Fibroblast of upper back skin (primary cell): ENCODE measurements around the gene BBS1.

Source experiments
- DNase-seq: peaks from one replicate; pipeline ENCODE4 v3.0.0-alpha.2; 2013

Gene BBS1

DNA sequence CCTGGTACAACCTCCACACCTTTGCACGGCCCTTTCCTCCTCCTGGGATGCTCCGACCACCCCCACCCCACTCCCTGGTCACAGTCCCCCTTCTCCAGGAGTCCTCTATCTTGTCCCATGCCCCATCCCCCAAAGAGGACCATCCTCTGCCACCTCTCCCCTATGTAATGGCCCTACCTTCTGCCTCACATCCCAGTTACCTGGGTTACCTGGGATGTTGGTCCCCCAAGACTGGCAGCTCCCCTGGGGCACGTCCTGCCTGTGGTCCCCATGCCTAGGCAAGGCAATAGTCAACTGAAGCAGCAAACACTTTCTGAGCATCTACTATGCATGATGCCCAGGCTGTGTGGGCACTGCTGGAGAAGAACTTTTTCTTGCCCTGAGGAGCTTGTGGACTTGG lies 45.0 kb downstream of the BBS1 start:
- DNase-seq, result no peak

DNA sequence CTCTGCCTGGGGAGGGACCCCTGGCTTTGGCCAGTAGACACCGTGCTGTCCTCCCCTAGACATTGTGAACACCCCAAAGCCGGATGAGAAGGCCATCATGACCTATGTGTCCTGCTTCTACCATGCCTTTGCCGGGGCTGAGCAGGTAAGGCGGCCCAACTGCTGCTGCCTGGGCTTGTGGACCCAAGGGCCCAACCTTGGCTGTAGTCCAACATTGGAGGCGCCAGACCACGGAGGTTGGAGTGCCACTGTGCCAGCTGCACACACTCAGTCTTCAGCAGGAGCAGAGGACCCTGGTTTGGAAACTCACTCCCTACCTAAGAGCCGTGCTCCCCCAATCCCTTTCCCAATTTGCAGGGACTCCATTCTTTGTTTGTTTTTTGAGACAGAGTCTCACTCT lies 45.7 kb downstream of the BBS1 start:
- no peak for DNase-seq

DNA sequence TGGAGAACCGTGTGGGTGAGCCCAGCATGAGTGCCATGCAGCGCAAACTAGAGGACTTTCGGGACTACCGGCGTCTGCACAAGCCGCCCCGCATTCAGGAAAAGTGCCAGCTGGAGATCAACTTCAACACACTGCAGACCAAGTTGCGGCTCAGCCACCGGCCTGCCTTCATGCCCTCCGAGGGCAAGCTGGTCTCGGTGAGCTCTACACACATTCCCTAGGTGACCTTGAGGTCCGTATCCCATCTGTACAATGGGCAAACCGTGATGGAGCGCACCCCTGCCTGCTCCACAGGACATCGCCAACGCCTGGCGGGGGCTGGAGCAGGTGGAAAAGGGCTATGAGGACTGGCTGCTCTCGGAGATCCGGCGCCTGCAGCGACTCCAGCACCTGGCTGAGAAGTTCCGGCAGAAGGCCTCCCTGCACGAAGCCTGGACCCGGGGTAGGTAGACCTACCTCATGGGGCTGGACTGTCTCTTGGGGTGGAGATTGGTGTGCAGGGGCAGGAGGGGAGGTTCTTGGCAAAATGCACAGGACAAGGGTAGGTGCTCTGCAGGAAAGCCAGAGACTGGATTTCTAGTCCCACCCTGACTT lies 47.4 kb downstream of the BBS1 start:
- no peak for DNase-seq

DNA sequence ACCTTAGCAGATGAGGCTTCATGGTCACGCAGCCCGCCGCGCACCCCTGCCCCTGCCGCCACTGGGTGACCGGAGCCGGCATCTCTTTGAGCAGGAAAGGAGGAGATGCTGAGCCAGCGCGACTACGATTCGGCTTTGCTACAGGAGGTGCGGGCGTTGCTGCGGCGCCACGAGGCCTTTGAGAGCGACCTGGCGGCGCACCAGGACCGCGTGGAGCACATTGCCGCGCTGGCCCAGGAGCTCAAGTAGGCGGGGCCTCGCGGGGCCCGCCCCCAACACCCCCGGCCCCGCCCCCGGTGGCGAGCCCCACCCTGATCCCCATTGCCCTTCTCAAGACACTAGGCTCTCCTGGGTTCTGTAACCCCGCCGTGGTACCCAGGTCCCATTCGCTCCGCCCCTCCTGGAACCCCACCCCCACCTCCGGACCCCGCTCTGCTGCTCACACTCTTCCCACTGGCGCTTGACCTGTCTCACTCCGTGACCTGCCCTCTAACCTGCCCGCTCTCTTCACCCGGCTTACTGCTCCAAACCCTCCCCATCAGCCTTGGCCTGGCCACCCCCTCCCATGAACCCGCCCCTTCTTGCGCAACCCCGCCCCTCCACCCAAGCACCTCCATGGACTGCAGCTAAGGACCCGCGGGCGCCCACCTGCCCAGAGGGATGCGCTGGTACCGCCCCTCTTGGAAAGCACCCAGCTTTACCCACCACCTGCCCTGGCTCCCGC lies 48.9 kb downstream of the BBS1 start:
- DNase-seq, result peak; percentile 10

DNA sequence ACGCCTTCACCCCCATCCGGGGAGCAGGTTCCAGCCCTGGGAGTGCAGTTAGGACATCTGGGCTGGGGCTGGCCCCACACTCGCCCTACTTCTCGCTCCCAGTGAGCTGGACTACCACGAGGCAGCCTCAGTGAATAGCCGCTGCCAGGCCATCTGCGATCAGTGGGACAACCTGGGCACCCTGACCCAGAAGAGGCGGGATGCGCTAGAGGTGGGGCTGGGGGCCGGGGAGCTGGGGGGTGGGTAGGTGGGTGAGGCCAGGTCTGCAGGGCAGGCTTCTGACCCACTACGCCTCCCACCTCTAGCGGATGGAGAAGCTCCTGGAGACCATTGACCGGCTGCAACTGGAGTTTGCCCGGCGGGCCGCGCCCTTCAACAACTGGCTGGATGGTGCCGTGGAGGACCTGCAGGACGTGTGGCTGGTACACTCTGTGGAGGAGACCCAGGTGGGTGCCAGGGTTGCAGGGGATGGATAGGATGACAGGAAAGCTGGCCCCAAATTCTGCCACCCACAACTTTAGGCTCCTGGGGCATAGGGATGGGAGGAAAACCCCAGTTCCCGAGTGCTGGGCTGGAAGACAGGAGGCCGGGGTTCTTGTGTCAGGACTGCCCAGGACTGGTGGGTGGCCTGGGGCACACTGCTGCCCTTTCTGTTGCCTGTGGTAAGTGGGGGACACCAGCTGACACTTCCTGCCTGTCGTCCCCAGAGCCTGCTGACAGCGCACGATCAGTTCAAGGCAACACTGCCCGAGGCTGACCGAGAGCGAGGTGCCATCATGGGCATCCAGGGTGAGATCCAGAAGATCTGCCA lies 49.6 kb downstream of the BBS1 start:
- DNase-seq, result no peak

DNA sequence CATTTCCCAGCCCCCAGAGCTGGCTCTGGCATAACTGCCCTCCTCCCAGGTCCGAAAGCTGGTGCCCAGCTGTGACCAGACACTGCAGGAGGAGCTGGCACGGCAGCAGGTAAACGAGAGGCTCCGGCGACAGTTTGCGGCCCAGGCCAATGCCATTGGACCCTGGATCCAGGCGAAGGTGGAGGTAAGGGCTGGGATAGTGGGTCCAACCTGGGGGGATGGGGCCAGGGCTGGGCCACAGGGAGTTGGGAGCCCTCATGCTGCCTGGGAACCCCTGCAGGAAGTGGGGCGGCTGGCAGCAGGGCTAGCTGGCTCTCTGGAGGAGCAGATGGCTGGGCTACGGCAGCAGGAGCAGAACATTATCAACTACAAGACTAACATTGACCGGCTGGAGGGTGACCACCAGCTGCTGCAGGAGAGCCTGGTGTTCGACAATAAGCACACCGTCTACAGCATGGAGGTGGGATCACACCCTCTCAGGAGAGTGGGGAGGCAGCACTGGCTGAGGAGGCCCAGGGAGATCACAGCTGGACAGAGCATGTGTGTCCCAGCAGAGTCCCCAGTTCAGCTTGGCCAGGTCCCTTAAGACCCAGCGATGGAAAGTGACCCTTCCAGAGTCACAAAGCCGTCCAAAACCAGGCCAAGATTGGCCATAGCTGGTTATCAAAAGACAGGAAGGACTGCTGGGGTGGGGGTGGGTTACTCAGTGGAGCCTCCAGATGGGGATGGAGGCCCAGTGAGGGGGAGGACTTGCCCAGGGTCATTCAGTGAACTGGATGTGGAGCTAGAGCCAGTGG lies 50.9 kb downstream of the BBS1 start:
- no peak for DNase-seq

DNA sequence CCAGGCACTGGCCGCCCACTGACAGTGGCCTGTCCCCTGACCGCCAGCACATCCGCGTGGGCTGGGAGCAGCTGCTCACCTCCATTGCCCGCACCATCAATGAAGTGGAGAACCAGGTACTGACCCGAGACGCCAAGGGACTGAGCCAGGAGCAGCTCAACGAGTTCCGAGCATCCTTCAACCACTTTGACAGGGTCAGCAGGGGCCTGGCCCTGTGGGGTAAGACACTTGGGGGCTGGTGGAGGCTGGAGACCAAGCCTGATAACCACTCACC lies 51.5 kb downstream of the BBS1 start:
- DNase-seq, result no peak

DNA sequence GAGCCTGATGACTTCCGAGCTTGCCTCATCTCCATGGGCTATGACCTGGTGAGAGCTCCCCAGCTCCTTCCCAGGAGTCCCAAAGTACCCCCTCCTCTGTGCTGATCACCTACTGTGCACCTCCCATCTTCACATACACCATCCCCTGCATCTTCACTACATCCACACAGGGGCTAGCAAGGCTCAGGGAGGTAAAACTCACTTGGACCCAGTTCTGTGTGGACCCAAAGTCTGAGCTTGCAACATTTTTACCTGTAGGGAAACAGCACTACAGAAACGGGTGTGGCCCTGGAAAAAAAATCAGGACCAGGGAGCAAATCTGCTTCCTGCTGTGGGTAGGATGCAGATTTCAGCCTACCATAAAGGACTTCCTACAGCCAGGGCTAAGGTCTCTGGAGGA lies 51.8 kb downstream of the BBS1 start:
- no peak for DNase-seq

DNA sequence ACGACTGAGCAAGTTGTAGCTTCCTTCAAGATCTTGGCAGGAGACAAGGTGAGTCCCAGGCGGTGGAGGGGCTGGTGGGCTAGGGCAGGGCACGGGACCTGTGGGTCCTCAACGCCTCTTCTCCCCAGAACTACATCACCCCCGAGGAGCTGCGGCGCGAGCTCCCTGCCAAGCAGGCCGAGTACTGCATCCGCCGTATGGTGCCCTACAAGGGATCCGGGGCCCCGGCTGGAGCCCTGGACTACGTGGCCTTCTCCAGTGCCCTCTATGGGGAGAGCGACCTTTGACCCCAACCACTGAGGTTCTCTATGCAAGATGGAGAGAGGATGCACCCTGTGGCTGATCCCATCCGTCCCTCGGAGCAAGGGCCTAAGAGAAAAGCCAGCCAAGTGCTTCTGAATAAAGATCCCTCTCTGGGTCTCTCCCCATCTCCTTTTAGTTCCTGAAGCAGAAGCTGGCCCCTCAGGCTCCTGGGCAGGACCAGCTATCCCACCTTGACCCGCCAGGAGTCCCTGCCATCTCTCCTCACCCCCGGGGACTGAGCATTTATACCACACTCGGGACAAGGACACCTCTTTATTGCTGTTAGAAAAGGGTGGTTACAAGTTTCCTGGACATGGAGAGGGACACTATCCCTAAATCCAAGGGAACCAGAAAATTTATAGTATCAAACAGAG lies 52.6 kb downstream of the BBS1 start:
- no peak for DNase-seq

DNA sequence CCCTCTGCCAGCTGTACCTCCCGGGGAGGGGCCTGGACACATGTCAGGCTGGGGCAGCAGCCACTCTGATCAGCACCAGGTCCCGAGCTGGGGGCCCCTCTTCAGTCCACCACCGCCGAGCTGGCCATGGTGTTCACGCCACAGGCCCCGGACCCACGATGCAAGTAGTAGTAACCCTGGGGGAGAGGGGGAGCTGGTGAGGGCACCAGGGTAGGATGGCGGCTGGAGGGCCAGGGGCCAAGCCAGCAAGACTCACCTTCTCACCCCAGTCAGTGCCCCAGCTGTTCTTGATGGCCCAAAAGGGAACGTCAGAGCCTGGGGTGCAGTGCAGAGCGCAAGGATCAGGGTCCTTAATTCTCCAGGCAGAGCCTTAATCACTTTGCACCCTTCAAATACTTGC lies 53.4 kb downstream of the BBS1 start:
- no peak for DNase-seq

DNA sequence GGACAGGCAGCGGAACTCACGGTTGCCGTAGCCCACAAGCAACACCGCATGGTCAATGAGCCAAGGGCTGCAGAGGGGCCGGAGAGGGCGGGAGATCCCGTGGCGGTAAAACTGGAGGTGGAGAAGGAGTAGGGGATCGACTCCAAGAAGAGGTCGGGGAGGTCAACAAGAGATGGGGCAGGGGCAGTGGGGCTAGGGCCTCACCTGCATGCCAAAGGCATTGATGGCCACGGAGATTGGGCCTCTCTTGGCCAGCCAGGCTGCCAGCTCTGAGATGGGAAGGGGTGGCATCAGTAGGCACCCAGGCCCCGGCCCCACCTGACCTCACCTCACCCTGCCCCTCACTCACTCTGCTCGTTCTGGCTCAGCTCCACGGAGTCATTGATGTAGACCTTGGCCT lies 54.1 kb downstream of the BBS1 start:
- DNase-seq, result no peak

DNA sequence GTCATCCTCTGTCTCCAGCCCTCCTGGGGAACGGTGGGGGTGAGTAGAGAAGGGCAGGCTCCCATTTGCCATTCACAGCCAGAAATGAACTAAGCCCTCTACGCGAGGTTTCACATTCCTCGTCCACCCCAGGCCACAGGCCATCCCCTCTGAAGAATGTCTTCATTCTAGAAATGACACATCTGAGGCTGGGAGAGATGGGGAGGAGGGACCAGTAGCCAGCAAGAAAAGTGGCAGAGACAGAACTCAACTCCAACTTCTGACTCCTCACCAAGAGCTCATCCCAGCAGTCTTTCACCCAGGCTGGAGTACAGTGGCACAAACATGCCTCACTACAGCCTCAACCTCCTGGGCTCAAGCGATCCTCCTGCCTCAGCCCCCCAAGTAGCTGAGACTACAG lies 54.5 kb downstream of the BBS1 start:
- no peak for DNase-seq

DNA sequence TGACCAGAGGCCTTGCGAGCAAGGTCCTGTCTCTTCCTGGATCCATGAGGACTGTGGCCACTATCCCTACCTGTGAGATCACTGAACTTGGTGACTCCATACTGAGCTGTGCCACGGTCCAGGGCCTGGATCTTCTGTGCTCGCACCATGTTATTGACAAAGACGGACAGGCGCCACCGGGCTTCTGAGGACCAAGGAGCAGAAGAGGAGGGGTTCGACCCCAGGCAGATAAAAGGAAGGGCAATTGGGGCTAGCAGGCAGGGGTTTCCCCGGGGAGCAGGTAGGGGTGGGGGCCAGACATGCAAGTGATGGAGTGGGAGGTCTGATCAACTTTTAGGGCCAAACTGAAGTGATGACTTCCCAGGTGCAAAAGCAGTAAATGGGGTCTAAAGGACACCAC lies 55.8 kb downstream of the BBS1 start:
- no peak for DNase-seq

DNA sequence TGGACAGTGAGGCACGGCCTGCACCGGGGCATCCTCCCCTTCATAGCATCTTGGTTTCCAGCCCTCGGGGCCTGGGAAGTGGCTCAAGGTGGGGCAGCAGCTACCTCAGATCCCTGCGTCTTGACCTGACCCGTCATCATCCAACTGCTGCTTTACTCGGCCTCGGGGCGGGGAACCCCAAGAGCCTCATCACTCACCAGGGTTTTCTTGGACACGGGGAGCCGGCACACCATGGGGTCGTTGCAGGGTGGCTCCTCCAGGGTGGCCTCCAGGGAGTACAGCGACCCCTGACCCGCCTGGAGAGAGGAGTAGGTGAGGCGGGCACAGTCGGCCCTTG lies 57.3 kb downstream of the BBS1 start:
- no peak for DNase-seq

DNA sequence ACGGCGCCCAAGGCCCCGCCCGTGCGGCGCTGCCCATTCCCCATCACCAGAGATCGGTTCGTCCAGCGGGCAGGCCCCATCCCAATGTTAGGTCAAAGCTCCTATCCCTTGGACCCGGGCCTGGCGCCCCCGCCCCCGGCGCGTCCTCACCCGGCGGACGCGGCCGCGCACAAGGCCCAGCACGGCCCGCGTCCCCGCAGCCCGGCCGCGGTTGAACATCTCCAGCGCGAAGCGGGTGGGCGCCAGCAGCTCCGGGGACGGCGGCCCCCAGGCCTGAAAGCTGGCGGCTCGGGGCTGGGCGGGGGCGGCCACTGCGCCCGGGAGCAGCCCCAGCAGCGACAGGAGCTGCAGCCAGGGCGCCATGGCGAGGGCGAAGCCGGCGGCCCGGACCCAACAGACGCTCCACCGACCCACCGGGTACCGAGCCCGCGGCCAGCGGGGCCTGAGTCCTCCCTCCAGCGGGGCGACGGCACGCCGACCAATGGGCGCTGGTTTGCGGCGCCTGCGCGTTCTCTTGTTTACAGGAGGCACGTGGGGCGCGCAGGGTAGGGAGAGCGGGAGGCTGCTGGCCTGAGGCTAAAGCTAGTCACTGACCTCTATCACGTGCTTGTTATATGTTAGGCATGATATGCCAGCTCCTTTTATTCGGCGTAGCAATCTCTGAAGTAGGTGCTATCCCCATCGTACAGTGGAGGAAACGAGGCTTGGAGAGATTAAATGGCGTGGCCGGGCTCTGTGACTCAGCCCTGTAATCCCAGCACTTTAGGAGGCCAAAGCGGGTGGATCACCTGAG lies 57.9 kb downstream of the BBS1 start, which contains the start of gene CTSF:
CTSF (minus strand) TSS at position 483 of the 793 bp plus-strand sequence; CDS start at position 363, 120 bp downstream.
- peak; percentile 69 for DNase-seq

DNA sequence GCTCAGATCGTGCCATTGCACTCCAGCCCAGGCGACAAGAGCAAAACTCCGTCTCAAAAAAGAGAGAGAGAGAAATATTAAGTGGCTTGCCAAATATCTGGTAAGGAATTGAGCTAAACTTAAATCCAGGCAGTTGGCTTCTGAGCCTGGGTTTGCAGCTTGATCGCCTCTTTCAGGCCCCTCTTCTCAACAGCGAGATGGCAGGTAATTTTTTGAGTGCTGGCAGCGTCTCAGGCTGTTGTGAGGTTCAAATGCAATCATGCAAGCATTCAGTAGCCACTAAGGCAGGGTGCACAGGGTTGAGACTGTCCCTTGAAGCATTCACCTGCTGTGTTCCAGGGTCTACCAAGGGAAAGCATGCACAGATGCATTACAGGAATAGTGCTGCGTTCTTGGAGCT lies 58.6 kb downstream of the BBS1 start:
- no peak for DNase-seq

DNA sequence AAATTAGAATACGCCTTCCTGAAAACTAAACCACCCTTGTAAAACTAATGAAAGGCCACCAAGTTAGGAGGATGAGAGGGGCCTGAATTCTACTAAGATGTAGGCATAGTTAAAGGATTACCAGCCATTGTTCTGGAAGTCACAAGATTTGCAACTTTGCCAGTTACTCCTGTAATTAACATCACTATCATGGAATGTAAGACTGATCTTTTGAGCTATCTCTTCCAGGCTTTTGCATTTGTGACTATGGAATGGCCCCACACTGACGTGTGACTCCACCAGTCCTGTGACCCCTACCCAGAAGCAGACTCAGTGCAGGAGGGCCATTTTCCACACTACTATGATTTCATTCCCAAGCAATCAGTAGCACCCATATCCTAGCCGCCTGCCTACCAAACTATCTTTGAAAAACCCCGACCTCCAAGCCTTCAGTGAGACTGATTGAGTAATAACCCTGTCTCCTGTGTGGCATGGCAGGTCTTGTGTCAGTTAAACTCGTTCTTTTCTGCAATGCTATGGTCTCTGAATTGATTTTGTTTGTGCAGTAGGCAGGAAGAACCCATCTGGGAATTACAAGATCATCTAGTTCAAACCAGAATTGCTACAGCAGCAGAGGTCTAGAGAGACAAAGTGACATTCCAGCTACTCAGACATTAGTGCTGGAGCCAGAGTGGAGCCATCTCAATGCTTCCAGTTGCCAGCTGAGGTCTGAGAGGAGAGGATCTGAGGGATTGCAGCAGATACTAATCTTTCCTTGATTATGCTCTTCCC lies 59.8 kb downstream of the BBS1 start:
- DNase-seq, result no peak

DNA sequence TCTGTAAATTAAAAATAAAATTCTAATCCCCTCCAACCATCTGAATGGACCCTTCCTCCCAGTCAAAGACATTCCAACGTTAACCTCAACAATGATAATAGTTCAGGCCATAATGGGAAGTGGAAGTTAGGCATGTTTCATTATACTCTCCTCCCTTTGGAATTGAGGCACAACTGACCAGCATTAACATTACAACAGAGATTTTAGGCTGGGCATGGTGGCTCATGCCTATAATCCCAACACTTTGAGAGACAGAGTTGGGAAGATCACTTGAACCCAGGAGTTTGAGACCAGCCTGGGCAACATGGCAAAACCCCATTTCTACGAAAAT lies 60.4 kb downstream of the BBS1 start:
- no peak for DNase-seq

DNA sequence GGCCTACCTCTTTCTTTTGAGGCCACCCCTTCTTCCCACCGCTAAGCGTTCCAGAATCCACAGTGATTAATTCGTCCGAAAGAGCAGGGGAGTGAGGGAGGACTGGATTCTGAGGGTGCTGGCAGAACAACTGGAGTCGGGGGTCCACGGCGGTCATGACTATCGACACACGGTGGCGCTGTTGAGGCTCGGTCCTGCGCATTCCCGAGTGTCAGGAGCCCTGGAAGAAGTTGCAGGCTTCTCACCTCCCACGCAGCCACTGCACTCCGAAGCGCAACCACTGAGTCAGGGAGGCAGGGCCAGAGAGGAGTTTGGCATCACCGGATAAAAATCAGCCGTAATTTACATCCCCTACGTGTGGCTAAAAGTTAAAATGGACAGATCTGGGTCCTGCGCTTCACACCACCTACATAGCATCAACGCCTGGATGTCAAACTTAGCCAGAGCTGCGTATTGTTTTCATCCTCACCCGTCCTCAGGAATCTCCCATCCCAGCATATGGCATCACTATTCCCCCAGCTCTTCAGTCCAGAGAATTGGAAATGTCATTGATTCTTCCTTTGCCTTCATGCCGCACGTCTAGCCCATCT lies 68.7 kb downstream of the BBS1 start:
- DNase-seq, result peak; percentile 68

DNA sequence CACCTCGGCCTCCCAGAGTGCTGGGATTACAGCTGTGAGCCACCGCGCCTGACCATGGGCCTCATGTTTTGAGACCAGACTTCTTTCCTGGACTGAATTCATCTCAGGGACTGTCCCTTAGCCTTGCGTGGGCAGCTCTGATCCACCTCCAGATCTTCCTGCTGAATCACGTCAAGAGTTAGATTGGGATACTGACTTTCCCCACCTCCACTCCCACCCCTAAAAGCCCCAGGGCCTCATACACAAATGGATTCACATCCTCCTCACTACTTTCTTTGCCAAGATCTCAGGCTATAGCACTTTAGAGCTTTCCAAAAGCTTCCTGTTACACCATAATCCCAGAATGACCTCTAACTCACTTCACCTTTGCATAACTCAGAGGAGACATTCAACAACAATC lies 70.4 kb downstream of the BBS1 start:
- no peak for DNase-seq

DNA sequence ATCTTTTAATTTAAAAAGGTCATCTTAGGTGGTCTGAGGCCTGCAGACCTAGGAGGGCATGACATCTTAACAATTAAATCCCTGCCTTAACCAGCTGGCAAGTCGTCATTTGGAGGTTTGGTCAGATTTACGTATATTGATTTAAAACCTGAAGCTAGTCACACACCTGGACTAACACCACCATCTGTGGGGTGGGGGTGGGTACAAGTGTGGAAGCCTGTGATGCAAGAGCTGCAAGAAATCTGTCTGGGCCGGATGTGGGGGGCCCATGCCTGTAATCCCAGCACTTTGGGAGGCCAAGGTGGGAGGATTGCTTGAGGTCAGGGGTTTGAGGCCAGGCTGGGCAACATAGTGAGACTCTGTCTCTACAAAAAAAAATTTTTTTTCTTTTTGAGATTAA lies 70.8 kb downstream of the BBS1 start:
- no peak for DNase-seq
